ENCODE data around the gene C1QTNF12.

DNA sequence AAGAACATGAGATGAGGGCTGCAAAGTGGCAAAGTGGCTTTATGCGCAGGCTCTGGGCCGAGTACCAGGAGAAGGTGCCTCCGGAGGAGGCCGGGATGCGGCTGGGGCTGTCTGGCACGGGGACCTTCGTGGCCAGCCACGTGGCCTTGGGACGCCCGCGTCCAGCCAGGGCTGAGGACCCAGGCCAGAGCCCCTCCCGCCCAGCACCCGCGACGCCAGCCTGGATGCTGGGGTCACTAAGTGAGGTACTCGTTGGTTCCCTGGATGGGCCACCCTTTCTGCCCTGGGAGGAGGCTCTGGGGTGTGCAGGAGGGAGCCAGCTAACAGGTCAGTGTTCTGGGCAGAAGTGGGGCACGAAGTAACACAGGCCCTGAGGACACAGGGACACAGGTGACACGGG lies 46.3 kb upstream of the C1QTNF12 start:
- TF ChIP-seq, protein P1, sequence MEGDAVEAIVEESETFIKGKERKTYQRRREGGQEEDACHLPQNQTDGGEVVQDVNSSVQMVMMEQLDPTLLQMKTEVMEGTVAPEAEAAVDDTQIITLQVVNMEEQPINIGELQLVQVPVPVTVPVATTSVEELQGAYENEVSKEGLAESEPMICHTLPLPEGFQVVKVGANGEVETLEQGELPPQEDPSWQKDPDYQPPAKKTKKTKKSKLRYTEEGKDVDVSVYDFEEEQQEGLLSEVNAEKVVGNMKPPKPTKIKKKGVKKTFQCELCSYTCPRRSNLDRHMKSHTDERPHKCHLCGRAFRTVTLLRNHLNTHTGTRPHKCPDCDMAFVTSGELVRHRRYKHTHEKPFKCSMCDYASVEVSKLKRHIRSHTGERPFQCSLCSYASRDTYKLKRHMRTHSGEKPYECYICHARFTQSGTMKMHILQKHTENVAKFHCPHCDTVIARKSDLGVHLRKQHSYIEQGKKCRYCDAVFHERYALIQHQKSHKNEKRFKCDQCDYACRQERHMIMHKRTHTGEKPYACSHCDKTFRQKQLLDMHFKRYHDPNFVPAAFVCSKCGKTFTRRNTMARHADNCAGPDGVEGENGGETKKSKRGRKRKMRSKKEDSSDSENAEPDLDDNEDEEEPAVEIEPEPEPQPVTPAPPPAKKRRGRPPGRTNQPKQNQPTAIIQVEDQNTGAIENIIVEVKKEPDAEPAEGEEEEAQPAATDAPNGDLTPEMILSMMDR (IDR thresholded peaks at IDR 0.05): no peak
- TF ChIP-seq EP300 (IDR thresholded peaks at IDR 0.05) (no peak), POLR2A (IDR thresholded peaks at IDR 0.05) (no peak)

Data from sigmoid colon (tissue), 4 donors.